H9 (cell line): ENCODE results near the gene SIGLEC8. TPM values are rescaled to one million over a fixed set of nuclear protein-coding genes. Genes with fewer than 3 reads are reported as not detected.

Source experiments
- DNase-seq: peaks from one replicate; pipeline ENCODE4 v3.0.0-alpha.2; 2017
- H2AFZ ChIP-seq: one replicate; pipeline ENCODE4 v1.6.1; 2013; ENCODE audit warnings: mild to moderate bottlenecking, low read length, control low read depth, moderate library complexity
- H2AK5ac ChIP-seq: 2 replicates; pipeline ENCODE4 v1.6.1; 2013; ENCODE audit warnings: low read length, control low read depth, mixed read lengths; ENCODE audit not compliant: insufficient read length
- H2BK120ac ChIP-seq: one replicate; pipeline ENCODE4 v1.6.1; 2013; ENCODE audit warnings: low read depth, mild to moderate bottlenecking, low read length, control low read depth, inconsistent platforms; ENCODE audit not compliant: poor library complexity, severe bottlenecking
- H2BK12ac ChIP-seq: 2 replicates; pipeline ENCODE4 v1.6.1; 2013; ENCODE audit warnings: low read length, control low read depth, mixed read lengths, low read depth; ENCODE audit not compliant: insufficient read length
- H2BK15ac ChIP-seq: 2 replicates; pipeline ENCODE4 v1.6.1; 2013; ENCODE audit warnings: low read depth, low read length, control low read depth
- H2BK20ac ChIP-seq: one replicate; pipeline ENCODE4 v1.6.1; 2013; ENCODE audit warnings: low read depth, mild to moderate bottlenecking, low read length, control low read depth, inconsistent platforms; ENCODE audit not compliant: poor library complexity, severe bottlenecking
- H2BK5ac ChIP-seq: 2 replicates; pipeline ENCODE4 v1.6.1; 2013; ENCODE audit warnings: low read length, control low read depth, mixed read lengths; ENCODE audit not compliant: insufficient read length
- H3K14ac ChIP-seq: 2 replicates; pipeline ENCODE4 v1.6.1; 2013; ENCODE audit warnings: low read length, control low read depth; ENCODE audit not compliant: insufficient read depth
- H3K18ac ChIP-seq: 2 replicates; pipeline ENCODE4 v1.6.1; 2013; ENCODE audit warnings: low read depth, mild to moderate bottlenecking, mixed read lengths, low read length, control low read depth; ENCODE audit not compliant: insufficient read length
- H3K23ac ChIP-seq: 2 replicates; pipeline ENCODE4 v1.6.1; 2013; ENCODE audit warnings: low read length, control low read depth, mixed read lengths, low read depth; ENCODE audit not compliant: insufficient read length
- H3K23me2 ChIP-seq: 2 replicates; pipeline ENCODE4 v1.6.1; 2013; ENCODE audit warnings: low read depth, mild to moderate bottlenecking, mixed read lengths, low read length, control low read depth; ENCODE audit not compliant: insufficient read length, poor library complexity, severe bottlenecking
- H3K27ac ChIP-seq: 2 replicates; pipeline ENCODE4 v1.5.1; 2013; ENCODE audit warnings: low read length, control low read depth, mixed read lengths, low read depth; ENCODE audit not compliant: insufficient read length
- H3K27me3 ChIP-seq: 2 replicates; pipeline ENCODE4 v1.6.1; 2013; ENCODE audit warnings: low read length, control low read depth, inconsistent platforms; ENCODE audit not compliant: insufficient read depth
- H3K4ac ChIP-seq: 2 replicates; pipeline ENCODE4 v1.6.1; 2013; ENCODE audit warnings: low read depth, mild to moderate bottlenecking, control low read depth, inconsistent platforms, low read length, moderate library complexity
- H3K4me1 ChIP-seq: 2 replicates; pipeline ENCODE4 v1.6.1; 2013; ENCODE audit warnings: low read length, control low read depth, inconsistent platforms; ENCODE audit not compliant: insufficient read depth
- H3K4me2 ChIP-seq: 2 replicates; pipeline ENCODE4 v1.6.1; 2013; ENCODE audit warnings: low read length, control low read depth, mixed read lengths; ENCODE audit not compliant: insufficient read length, insufficient read depth
- H3K56ac ChIP-seq: 2 replicates; pipeline ENCODE4 v1.6.1; 2013; ENCODE audit warnings: low read depth, mild to moderate bottlenecking, mixed read lengths, low read length, control low read depth; ENCODE audit not compliant: insufficient read length
- H3K79me1 ChIP-seq: 2 replicates; pipeline ENCODE4 v1.6.1; 2013; ENCODE audit warnings: low read depth, mild to moderate bottlenecking, moderate library complexity, low read length, control low read depth, inconsistent platforms; ENCODE audit not compliant: insufficient read depth, poor library complexity, severe bottlenecking
- H3K79me2 ChIP-seq: 2 replicates; pipeline ENCODE4 v1.6.1; 2013; ENCODE audit warnings: low read length, control low read depth, inconsistent platforms; ENCODE audit not compliant: insufficient read depth
- H3K9ac ChIP-seq: 2 replicates; pipeline ENCODE4 v1.6.1; 2013; ENCODE audit warnings: low read length, control low read depth, mixed read lengths; ENCODE audit not compliant: insufficient read length; ENCODE audit errors: extremely low read depth
- H3K9me3 ChIP-seq: one replicate; pipeline ENCODE4 v1.6.1; 2013; ENCODE audit warnings: low read depth, low read length, inconsistent platforms; ENCODE audit not compliant: control insufficient read depth
- H3T11ph ChIP-seq: one replicate; pipeline ENCODE4 v1.6.1; 2013; ENCODE audit warnings: mild to moderate bottlenecking, low read length, control low read depth, inconsistent platforms
- H4K20me1 ChIP-seq: one replicate; pipeline ENCODE4 v1.6.1; 2013; ENCODE audit not compliant: control insufficient read depth, insufficient read length, insufficient read depth
- H4K5ac ChIP-seq: 2 replicates; pipeline ENCODE4 v1.6.1; 2013; ENCODE audit warnings: low read depth, mild to moderate bottlenecking, mixed read lengths, low read length, control low read depth; ENCODE audit not compliant: insufficient read length
- H4K8ac ChIP-seq: replicated peaks from 2 replicates; pipeline ENCODE4 v1.6.1; 2013; ENCODE audit warnings: low read length, control low read depth, mixed read lengths, low read depth; ENCODE audit not compliant: insufficient read length
- H4K91ac ChIP-seq: 2 replicates; pipeline ENCODE4 v1.6.1; 2013; ENCODE audit warnings: low read depth, mild to moderate bottlenecking, moderate library complexity, mixed read lengths, low read length, control low read depth; ENCODE audit not compliant: insufficient read length
- H3K27ac Mint-ChIP-seq, 3 experiments: 2 replicates in 2 of 3; 3 replicates in 1 of 3; pipeline ENCODE4 v1.8.0; 2020 to 2021; ENCODE audit warnings: mixed read lengths in 3 of 3, mild to moderate bottlenecking in 1 of 3, moderate library complexity in 1 of 3
- H3K27me3 Mint-ChIP-seq: 2 replicates; pipeline ENCODE4 v1.8.0; 2021; ENCODE audit warnings: low read depth, mild to moderate bottlenecking, moderate library complexity, mixed read lengths
- H3K36me3 Mint-ChIP-seq, 3 experiments: 2 replicates in 2 of 3; 3 replicates in 1 of 3; pipeline ENCODE4 v1.8.0; 2020 to 2021; ENCODE audit warnings: low read depth in 3 of 3, mixed read lengths in 3 of 3; ENCODE audit not compliant: insufficient read depth in 1 of 3
- H3K4me1 Mint-ChIP-seq, 2 experiments: 2 replicates each; pipeline ENCODE4 v1.8.0; 2020; ENCODE audit warnings: mixed read lengths in 2 of 2
- H3K4me3 Mint-ChIP-seq, 2 experiments: 2 replicates in 1 of 2; 3 replicates in 1 of 2; pipeline ENCODE4 v1.8.0; 2020 to 2021; ENCODE audit warnings: mild to moderate bottlenecking in 2 of 2, mixed read lengths in 2 of 2, moderate library complexity in 1 of 2
- H3K9me3 Mint-ChIP-seq, 2 experiments: 2 replicates in 1 of 2; 3 replicates in 1 of 2; pipeline ENCODE4 v1.8.0; 2020; ENCODE audit warnings: mild to moderate bottlenecking in 2 of 2, mixed read lengths in 2 of 2, moderate library complexity in 1 of 2
- WGBS: extraction: QIAGEN DNeasy Blood & Tissue Kit; methylation state at CpG from one replicate; pipeline ENCODE4 v1.1.7; 2013; ENCODE audit warnings: missing lambda C conversion rate, low lambda C conversion rate, mixed read lengths; ENCODE audit not compliant: insufficient read length; ENCODE audit errors: extremely low coverage; 5-methylcytosine and 5-hydroxymethylcytosine counted together
- total RNA-seq: library from RNA; stranded (reverse); gene quantifications from 2 replicates; pipeline ENCODE4 v1.2.1, GENCODE V29; 2021
- TF ChIP-seq, protein P1 (sequence below): fragments of 200-600 bp; sonication (generic); conservative IDR thresholded peaks from 3 replicates; pipeline ENCODE4 v1.8.0; 2021; ENCODE audit warnings: antibody characterized with exemption, mild to moderate bottlenecking

SIGLEC8 gene
- total RNA-seq, 1 experiment from 2014 or later, result not detected

DNA sequence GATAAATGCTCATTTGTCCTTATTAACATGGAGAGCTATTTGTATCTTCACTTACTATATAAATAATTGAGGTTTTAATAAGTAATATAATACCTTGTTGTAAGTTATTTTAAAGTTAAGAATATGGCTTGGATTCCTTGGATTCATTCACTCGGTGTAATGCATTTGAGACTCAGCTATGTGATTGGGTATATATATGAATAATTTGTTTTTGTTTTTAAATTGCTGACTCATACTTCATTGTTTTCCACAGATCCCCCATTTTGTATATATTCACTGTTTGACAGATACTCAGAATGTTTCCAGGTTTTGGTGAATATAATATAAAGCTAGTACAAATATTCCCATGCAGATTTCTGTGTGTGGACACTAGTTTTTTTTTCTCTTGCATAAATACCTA is 13.3 kb upstream of the SIGLEC8 start:
- H3K56ac ChIP-seq, result no peak overlapping the region
- Mint-ChIP-seq H3K9me3 (peaks cover 0 to 86% of the 10 kb centered on the region in 2 experiments; a peak in 2 of 5 replicates), H3K27me3 (peaks cover 53% of the 10 kb centered on the region), H3K27ac (no peak overlapping the region), H3K4me3 (no peak overlapping the region), H3K36me3 (no peaks in the 10 kb centered on the region), H3K4me1 (no peaks in the 10 kb centered on the region)
- H3K79me1 ChIP-seq, result no peaks in the 10 kb centered on the region
- H4K8ac ChIP-seq, result no peak overlapping the region
- no peak for DNase-seq
- H4K20me1 ChIP-seq, result no peaks in the 10 kb centered on the region
- TF ChIP-seq, protein P1, sequence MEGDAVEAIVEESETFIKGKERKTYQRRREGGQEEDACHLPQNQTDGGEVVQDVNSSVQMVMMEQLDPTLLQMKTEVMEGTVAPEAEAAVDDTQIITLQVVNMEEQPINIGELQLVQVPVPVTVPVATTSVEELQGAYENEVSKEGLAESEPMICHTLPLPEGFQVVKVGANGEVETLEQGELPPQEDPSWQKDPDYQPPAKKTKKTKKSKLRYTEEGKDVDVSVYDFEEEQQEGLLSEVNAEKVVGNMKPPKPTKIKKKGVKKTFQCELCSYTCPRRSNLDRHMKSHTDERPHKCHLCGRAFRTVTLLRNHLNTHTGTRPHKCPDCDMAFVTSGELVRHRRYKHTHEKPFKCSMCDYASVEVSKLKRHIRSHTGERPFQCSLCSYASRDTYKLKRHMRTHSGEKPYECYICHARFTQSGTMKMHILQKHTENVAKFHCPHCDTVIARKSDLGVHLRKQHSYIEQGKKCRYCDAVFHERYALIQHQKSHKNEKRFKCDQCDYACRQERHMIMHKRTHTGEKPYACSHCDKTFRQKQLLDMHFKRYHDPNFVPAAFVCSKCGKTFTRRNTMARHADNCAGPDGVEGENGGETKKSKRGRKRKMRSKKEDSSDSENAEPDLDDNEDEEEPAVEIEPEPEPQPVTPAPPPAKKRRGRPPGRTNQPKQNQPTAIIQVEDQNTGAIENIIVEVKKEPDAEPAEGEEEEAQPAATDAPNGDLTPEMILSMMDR, result no peak
- H2AFZ ChIP-seq, result no peak overlapping the region
- H3K14ac ChIP-seq, result no peak overlapping the region
- H3T11ph ChIP-seq, result no peak overlapping the region
- no peak overlapping the region for H3K4ac ChIP-seq
- H4K91ac ChIP-seq, result no peak overlapping the region
- H4K5ac ChIP-seq, result no peak overlapping the region
- H2BK20ac ChIP-seq, result no peak overlapping the region
- H3K27me3 ChIP-seq, result no peaks in the 10 kb centered on the region
- no peaks in the 10 kb centered on the region for H3K79me2 ChIP-seq
- WGBS, result no CpG with 5 or more reads among the region's 1 CpG
- no peaks in the 10 kb centered on the region for H3K4me1 ChIP-seq
- H3K23me2 ChIP-seq, result no peaks in the 10 kb centered on the region
- H2BK5ac ChIP-seq, result no peak overlapping the region
- H3K9ac ChIP-seq, result no peak overlapping the region
- H2BK120ac ChIP-seq, result no peak overlapping the region
- H3K27ac ChIP-seq, result no peak overlapping the region
- H3K4me2 ChIP-seq, result no peak overlapping the region
- H3K18ac ChIP-seq, result no peak overlapping the region
- H3K23ac ChIP-seq, result no peak overlapping the region
- no peaks in the 10 kb centered on the region for H3K9me3 ChIP-seq
- no peak overlapping the region for H2BK15ac ChIP-seq
- no peak overlapping the region for H2BK12ac ChIP-seq
- no peak overlapping the region for H2AK5ac ChIP-seq
